HCEC 1CT (cell line): Measurements from ENCODE around the gene ELL.

Experiments used
- DNase-seq: peaks from one replicate; pipeline ENCODE4 v3.0.0-alpha.2; 2017

ELL gene

DNA sequence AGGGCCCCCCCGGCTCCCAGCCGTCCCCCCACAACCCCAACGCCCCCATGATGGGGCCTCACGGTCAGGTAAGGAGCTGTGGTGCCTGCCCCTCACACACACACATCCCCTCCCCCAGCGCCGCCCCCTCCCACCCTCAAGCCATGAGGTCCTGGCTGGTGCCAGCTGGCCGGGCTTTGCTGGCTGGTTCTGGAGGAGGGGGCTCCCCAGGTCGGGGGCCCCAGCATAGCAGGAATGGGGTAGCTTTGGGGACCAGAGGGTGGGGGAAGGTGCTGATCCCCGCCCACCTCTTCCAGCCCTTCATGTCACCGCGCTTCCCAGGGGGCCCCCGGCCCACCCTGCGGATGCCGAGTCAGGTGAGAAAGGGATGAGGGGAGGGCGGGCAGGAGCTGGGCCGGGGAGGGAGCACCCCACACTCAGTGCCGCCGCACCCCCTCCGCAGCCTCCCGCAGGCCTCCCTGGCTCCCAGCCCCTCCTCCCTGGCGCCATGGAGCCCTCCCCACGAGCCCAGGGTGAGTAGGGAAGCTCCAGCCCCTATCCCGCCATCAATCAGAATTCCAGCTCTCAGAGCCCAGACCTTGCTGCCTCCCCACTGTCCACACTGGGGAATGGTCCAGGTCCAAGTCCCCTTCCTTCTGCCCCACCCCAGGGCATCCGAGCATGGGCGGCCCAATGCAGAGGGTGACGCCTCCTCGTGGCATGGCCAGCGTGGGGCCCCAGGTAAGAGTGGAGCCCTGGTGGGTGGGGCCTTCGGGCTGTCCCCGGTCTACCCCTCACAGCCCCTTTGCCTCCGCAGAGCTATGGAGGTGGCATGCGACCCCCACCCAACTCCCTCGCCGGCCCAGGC, 90.3 kb downstream of the ELL start:
- no peak for DNase-seq

DNA sequence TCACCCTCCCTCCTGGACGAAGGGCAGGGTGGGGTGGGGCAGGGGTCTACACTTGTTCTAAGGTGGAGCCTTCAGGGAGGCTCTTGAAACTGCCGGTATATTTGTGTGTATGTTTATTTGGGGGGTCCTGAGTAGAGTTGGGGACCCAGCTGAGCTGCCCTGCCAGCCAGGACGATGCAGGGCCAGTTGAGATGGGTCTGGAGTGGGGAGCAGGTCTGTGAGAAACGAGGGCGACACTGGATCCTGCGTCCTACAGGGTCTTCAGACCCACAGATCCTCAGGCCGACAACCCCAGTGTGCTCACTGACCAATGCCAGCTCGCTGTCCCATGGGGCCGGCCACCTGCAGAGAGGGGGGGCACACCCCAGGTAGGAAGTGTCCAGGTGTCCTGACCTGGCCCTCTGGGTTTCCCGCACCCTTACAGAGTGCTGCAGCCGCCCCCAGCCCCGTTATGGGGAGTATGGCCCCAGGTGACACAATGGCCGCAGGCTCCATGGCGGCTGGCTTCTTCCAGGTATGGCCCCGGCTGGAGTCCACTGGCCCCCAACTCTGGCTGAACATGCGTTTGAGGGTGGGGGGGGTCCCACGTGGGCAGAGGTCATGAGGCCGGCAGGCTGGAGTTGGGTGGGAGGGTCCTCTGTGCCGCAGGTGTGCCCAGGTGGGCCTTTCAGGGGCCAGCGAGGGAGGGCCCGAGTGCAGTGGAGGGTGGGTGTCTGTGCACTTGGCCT, 91.3 kb downstream of the ELL start:
- DNase-seq = no peak

DNA sequence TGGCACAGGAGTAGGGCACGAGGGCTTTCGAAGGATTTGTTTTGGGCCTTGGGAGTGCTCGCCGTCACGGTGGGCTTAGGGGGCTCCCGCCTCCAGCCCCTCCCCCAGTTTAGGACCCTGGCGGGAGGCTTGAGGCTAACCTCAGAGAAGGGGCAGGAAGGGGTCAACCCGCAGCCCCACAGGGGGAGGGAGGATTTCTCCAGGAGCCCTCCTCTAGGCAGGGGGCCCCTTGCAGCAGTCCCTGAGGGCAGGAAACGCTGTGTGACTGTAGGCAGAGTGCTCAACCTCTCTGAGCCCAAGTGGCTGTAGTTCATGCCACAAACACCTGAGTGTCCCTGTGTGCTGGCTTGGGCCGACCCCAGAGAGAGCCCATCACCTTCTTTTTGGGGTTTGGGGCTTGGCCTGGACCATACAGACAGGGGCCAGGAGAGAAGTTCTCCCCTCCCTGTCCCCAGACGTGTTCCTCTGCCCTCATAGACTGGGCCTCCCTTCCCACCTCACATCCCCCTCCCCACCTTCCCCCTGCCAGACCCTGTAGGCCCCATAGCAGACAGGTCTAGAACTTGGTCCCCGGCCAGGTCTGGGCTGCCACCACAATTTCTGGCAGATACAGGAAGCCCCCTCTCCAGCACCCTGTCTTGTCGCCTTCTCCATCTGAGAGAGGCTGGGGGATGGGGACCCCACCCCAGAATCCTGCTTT, 92.0 kb downstream of the ELL start:
- no peak for DNase-seq

DNA sequence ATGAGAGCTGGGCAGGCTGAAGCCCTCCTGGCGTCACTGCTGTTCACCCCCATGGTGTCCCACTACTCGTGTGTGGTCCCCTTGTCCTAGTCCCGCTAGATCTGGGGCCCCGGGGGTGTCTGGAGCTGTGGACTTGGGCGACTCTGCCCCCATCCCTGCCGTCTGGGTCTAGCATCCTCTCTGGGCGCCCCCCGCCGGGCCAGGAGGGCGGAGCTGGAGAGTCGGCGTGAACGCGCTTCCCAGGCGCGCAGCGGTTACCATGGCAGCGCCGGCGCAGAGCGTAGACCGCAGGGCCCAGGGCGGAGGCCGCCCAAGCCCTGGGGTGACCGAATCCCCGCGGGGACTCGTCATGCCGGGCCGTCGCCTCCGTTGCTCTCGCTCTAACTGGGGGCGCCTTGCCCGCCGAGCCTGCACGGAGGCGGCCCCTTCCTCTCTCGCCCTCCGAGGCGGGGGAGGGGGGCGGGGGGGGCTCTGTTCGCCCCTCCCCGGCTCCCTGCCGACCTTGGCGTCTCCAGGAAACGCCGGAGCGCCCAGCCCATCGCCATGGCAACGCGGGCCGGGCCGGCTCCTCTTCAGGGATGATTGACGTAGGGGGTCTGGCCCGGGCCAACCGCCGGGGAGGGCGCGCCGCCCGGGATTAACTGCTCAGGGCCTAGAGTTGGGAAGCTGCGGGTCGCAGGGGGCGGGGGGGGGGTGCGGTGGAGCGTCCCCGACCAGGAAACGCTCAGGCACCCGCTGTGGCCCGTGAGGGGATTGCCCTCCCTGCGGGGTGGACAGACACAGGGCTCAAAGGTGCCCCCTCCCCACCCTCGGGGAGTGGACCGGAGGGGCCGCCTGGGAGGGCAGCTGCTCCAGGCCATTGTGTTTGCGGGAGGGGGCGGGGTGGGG, 92.8 kb downstream of the ELL start:
- DNase-seq = peak; percentile 71

DNA sequence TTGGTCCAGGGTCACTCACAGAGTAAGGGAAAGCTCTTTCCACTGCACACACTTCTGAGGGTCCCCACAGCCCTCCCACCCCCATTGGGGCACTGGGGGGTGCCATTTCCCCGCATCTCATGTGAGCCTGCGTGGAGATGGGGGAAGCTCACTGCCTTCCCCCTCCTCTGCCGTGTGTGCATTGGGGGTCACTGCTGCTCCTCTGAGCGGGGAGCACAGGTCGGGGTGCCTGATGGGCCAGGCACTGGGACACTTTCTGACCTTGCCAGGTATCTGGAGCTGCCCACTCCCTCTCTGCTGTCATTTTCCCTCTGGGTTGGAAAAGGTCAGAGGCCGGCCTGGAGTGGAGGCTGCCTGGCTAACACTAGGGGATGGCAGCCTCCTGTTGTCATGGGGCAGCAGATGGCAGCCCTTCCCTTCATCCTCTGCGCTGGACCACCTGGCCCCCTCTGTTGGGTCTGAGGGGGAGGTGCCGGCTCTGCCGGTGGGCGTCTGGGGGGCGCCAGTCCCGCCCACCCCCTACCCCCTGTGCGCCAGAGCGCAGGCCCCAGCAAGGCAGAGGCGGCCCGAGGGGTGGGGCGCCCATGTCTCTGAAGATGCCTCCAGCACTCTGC, 93.6 kb downstream of the ELL start:
- DNase-seq = no peak

DNA sequence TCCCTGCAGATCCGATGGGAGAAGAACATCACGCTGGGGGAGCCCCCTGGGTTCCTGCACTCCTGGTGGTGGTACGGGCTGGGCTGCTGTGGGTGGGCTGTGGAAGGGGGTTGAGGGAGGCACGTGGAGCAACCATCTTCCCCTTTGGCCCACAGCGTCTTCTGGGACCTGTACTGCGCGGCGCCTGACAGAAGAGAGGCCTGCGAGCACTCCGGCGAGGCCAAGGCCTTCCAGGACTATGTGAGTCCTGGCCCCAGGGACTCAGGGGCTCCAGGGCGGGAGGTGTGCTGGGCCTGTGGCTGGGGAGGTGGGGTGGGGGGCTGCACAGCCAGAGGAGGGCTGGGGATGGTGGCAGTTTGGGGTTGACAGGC, 94.1 kb downstream of the ELL start:
- DNase-seq = no peak

DNA sequence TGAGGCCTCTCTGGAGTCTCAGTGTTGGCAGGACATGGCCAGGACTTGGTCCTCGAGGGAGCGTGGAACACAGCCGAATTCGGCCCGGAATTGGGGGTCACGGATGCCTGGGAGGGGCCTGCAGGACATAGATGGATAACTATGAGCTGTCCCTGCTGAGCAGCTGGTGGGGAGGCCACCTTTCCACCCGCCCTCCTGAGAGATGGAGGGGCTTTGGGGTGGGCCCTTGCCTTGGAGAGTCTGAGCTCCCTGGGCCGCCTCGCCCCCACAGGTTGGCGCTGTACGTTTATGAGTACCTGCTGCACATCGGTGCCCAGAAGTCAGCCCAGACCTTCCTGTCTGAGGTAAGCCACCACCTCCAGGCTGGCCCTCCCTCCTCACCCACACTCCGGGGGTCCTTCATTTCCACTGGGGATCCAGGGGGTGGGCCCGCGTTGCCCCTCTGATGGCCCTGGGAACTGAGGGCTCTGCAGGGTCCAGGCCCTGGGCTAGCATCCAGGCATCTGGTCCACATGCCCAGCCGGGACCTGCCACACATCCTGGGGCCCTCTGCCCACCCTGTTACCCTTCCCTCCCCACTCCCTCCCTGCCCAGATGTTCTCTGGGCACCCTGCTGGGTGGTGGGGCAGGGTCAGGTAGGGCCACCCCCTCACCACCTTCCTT, 94.7 kb downstream of the ELL start:
- no peak for DNase-seq

DNA sequence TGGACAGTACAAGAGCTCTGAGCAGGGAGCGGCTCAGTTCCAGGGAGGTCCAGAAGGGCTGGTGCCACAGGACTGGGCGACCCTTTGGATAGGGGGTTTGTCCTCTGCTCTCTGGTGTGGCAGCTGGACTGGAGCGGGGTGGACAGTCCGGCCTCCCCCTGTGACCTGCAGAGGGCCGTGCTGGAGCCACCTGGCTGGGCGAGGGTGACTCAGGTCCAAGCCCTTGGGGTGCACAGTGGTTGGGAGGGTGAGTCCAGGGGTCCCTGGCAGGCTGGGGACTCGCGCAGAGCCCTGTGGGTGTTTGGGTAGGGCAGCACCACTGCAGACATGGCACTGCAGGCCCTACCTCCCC, 95.5 kb downstream of the ELL start:
- no peak for DNase-seq

DNA sequence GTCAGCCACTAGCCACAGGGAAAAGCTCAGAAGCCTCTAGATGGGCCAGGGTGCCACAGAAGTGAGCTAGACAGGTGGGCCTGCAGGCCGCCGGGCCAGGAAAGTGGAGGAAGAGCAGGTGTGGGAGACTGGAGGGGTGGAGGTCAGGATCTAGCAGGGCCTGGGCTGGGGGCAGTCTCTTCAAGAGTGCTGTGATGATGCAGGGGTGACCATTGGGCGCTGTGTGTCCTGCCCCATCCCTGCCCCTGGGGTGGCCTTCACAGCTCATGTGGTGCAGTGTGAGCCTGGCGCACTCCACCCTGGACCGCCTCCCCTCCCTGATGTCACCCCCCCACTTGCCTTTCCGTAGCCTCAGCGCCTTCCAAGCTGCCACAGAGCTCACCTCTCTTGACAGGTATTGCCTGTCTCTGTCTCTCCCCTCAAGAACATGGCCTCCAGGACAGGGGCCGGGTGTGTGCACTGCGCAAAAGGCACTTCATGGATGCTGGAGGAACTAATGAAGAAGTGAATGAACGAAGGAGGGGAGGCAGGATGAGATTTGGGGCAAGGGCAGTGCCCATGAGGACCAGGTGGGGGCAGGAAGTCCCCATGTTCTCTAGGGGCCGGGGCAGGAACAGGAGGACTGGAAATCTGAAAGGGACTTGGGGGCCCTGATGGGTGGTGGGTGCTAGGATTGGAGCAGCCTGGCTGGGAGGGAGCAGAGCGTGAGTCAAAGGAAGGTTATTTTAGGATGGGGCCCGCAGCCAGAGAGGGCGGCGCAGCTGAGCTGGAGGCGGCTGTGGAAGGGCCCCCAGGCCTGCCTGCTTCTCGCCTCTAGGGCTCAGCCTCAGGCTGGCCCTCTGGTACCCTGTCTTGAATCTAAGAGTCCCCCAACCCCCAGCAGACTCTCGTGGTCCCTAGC, 96.1 kb downstream of the ELL start:
- DNase-seq = peak; percentile 68

GRCh38 chr19:18424890-18425514, 96.9 kb downstream of the ELL start:
- DNase-seq = no peak

DNA sequence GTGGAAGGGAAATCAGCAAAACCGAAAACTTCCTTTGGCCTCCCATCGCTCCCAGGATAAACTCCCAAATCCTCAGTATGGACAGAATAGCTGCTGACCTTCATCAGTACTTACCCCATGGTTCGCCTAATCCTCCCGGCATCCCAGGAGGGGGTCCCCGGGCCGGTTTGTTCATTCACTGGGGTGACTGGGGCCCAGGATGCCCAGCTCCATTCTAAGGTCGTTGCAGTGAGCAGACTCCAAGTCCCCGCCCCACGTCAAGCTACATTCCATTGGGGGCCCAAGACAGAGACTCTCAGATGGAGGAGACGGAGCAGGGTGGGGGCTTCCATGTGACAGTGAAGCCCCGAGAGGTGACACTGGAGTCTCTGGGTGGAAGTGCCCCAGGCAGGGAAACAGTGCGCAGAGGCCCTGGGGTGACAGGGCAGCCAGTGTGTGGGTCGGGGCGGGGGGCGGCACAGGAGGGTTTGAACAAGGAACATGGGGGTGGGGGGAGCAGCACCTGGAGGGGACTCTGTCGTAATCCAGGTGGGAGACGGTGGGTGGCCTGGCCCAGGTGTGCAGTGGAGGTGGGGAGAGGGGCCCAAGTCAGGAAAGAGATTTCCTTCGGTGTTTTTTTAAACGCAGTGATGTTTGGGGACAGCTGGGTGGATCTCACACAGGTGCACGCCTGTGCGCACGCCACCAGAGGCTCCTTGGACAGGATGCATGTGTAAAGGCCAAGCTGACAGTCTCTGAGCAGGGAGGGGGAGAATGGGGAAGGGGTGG, 97.6 kb downstream of the ELL start:
- no peak for DNase-seq

DNA sequence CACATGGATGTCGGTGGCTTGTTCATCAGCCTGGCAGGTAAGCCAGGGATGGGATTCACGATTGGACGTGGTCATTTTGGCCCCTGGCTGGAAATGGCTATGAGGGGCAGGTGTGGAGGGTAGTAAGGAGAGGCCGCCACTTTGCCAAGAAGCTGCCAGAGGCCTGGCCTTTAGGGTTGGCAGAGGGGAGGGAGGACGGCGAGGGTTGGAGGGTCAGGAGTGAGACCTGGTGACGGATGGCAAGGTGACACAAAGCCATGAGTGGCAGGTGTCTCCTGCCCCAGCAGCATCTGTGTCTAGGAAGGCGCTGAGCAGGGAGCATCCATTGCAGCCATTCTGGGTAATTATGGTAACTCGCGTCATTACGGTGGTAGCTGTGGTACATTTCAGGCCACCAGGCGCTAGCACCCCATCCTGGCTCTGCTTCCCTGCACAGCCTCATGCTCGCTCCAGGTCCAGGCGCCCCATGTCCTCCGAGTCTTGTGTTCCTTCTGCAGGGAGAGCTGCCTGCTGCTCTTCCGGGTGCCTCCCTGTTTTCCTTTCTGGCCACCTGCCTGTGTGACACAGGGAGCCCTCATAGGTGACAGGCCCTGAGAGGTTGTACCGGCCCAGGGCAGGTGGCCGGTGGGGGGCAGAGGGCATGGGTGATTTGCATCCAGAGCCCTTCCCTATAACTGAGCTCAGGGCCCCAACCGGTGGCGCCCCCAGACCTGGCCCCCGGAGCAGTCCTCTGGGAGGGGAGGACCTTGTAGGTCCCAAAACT, 98.4 kb downstream of the ELL start:
- no peak for DNase-seq

DNA sequence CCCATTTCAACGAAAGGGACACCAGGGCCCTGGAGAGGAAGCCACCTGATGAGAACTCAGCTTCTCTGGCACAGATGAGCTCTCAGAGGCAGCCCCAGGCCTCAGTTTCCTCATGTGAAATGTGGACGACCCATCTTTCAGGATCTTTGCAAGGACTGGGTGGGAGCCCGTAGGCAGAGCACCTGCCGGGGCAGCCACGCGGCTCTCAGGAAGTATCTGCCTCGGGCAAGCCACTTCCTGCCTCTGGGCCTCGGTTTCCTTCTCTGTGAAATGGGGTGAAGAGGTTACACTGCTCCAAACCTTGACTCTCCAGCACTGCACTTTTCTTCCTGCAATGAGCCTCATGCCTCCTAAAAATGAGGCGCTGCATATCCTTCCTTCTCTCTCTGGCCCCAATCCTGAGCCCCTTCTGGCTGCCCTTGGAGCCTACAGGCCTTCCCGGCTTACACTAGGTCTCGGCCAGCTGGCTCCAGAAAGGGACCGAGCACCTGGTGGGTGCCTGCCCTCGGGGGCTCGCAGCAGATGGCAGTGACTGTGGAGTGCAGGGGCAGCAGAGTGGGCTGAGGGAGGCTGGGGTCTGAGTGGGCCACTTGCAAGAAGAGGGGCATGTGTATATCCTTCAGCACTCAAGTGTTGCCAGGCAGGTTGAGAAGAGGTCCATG, 99.2 kb downstream of the ELL start:
- DNase-seq = no peak

GRCh38 chr19:18421371-18421959, 100.4 kb downstream of the ELL start:
- no peak for DNase-seq

DNA sequence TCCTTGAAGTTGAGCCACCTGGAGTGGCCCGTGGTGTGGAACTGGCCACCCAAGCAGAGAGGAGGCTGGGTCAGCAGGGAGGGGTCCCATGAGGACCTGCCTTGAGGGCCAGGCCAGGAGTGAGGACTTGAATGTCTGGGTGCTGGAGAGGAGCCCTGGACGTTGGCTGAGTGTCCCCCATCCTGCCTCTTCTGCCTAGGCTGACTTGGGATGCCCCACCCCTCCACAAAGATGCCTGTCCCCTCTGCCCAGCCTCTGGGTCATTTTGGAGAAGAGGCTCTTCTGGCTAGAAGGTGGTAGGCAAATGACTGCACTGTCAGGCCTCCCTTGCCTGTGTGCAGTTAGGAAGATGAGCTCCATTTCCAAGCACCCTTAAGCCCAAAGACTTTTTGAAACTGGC, 100.9 kb downstream of the ELL start:
- no peak for DNase-seq

DNA sequence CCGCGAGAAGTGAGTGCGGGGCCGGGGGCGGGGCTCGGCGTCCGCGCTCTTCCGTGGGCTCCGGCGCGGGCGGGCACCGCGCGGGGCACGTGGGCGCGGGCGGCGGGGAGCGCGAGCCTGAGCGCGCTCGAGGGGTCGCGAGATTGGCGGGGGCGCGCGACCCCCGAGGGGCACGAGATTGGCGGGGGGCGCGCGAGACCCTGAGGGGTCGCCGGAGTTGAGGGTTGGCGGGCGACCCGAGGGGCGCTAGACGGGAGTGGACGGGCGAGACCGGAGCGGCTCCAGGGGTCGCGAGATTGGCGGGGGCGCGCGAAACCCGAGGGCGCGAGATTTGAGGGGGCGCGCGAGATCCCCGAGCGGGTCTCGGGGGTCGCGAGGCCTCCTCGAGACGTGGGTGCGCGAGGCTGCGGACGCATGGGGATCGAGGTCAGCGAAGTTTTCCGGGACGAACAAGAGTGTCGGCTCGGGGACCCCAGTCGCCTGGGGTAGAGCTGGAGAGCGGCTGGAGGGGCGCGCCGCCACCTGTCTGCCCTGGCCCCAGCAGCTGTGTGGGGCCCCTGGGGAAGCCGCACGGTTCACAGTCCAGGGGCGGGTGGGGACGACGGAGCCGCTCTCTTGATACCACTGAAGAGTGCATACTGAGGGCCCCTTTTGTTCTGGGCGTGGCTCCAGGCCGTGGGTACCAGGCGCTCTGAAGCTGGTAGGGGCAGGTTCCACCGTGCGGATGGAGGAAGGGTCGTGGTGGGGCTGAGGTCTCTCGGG, 102.0 kb downstream of the ELL start:
- no peak for DNase-seq

DNA sequence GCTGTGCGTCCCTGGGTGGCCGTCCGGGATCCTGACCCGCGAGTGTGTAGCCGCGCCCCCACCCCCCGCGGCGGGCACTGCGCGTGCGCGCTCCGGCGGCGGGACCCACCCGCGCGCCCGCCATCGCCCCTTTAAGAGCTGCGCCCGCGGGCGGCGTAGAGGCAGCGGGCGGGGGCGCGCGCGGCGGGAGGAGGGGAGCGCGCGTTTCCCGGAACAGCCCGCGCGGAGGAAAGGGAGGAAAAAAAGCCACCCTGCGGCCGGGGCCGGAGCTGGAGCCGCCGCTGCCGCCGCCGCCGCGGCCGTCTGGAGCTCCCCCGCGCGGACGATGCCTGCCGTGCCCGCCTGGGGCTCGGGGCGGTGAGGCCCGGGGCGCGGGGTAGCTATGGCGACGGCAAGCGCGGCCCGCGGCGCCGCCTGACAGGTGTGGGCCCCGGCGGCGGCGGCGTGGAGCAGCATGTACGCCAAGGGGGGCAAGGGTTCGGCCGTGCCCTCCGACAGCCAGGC, 102.6 kb downstream of the ELL start, which contains the start of gene SSBP4:
Gene SSBP4, plus strand, starts transcription at position 204 of the 504 bp plus-strand sequence. Its CDS starts 251 bp downstream, at position 455.
- peak; percentile 77 for DNase-seq
